ENCODE data around the gene COL15A1. TPM values are rescaled to one million over a fixed set of nuclear protein-coding genes. Genes with fewer than 3 reads are reported as not detected.

The COL15A1 gene
- total RNA-seq, 2 experiments from 2014 or later, result not detected

DNA sequence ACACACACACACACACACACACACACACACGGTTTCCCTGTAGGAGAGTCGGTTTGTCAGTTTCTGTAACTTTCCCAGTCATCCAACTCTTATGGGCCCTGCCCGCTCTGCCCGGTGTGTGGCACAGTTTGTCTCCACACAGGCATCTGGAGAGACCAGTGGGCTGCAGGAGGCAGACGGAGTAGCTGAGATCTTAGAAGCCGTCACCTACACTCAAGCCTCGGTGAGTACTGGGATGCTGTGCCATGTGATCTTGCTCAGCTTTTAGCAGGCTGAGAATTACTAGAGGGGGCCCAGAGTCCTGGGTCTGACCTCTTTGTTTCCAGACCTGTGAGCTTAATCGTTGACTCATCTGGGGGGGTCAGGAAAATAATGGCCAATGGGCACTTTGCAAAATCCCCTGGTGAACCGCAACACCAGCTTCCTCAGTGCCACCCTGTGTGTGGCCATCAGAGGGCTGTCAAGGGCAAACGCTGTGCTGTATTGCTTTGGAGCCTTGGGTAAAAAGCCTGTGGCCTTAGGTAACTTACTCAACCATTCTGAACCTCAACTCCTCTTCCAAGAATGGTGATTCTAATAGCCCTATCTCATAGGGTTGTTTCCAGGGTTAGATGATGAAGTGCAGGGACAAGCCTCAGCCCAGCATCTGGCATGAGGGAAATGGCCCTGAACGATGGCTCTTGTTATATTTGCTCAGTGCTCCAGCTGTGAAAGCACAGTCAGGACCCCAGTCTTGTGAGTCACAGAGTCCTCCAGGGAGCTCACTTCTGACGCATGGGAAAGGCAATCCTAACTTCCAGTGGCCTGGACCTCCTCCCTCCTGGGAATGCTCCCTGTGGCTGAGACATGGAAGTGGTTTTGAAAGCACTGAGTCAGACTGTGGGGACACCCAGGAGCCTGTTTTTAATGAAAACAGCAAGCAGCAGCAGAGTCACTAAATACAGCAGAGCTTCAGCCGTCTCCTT lies 45.6 kb downstream of the COL15A1 start:
- no peaks in the 10 kb centered on the region for H3K36me3 Mint-ChIP-seq (ENCODE audit: low read depth)
- ATAC-seq, result no peak
- no peak overlapping the region for H3K4me3 Mint-ChIP-seq
- DNase-seq, result no peak
- no peaks in the 10 kb centered on the region for H3K27me3 Mint-ChIP-seq
- POLR2A ChIA-PET, result no interaction called here
- intact Hi-C loops (cut with DNase I, micrococcal nuclease), result no loop called here
- CTCF ChIA-PET, result interaction anchor here (0.6 to 2.8 kb wide), 6 partner anchors 9 to 841 kb away, joined by 3 to 16 read pairs (median 4); no protein-coding TSS in a partner anchor
- H3K9me3 Mint-ChIP-seq (ENCODE audit: low read depth), result no peaks in the 10 kb centered on the region
- H3K27ac Mint-ChIP-seq, result no peak overlapping the region
- peaks cover 7% of the 10 kb centered on the region for H3K4me1 Mint-ChIP-seq

DNA sequence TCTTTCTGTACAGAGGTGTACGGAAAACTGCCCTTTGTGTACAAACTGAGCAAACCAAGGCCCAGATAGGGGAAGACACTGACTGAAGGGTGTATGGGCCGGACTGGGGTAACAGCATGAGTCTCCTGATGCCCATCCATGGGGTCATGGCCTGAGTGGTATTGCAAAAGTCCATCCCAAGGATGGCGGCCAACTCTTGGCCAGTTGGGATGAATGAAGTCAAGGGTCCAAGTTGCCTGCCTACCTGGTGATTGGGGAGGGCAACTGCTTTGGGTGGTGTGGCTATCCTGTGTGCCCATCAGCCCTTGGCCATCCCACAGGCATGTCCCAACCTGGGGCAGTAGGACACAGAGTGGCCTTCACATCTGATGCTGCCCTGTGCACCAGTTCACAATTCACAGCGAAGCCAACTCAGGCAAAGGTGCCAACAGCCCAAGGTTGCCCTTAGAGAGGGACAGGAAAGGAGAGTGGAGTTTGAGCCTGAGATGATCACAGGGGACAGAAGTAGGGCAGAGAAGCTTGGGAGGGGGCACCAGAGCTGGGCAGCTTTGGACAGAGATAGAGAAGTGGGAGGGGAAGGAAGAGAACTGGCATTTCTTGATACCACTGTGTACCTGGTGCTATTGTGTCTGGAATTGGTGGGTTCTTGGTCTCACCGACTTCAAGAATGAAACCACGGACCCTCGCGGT lies 46.6 kb downstream of the COL15A1 start:
- no peak overlapping the region for H3K27ac Mint-ChIP-seq
- H3K4me1 Mint-ChIP-seq, result peaks cover 7% of the 10 kb centered on the region
- ATAC-seq, result no peak
- POLR2A ChIA-PET, result no interaction called here
- no peaks in the 10 kb centered on the region for H3K27me3 Mint-ChIP-seq
- no peak overlapping the region for H3K4me3 Mint-ChIP-seq
- no peaks in the 10 kb centered on the region for H3K9me3 Mint-ChIP-seq (ENCODE audit: low read depth)
- CTCF ChIA-PET, result interaction anchor here (0.6 to 1.8 kb wide), 3 partner anchors 15 to 151 kb away, joined by 3 to 4 read pairs (median 4); no protein-coding TSS in a partner anchor
- no peaks in the 10 kb centered on the region for H3K36me3 Mint-ChIP-seq (ENCODE audit: low read depth)
- intact Hi-C loops (cut with DNase I, micrococcal nuclease), result loop anchor here in 1 of 2 experiments (10.0 kb wide), 1 partner anchor 56 kb away; no protein-coding TSS in a partner anchor
- no peak for DNase-seq

- ChIA-PET CTCF (interaction anchor here (1.2 to 1.7 kb wide), 4 partner anchors 17 to 149 kb away, joined by 4 to 9 read pairs (median 5); no protein-coding TSS in a partner anchor), POLR2A (no interaction called here)
- intact Hi-C loops (cut with DNase I, micrococcal nuclease), result loop anchor here in 1 of 2 experiments (10.0 kb wide), 1 partner anchor 57 kb away; no protein-coding TSS in a partner anchor
- no peak for DNase-seq
- ATAC-seq, result no peak
- H3K9me3 Mint-ChIP-seq (ENCODE audit: low read depth), result no peaks in the 10 kb centered on the region
- no peaks in the 10 kb centered on the region for H3K36me3 Mint-ChIP-seq (ENCODE audit: low read depth)
- H3K27ac Mint-ChIP-seq, result no peak overlapping the region
- H3K27me3 Mint-ChIP-seq, result no peaks in the 10 kb centered on the region
- H3K4me3 Mint-ChIP-seq, result no peak overlapping the region
- peaks cover 7% of the 10 kb centered on the region for H3K4me1 Mint-ChIP-seq
Observed at GRCh38 chr9:98992107-98992884, 48.6 kb downstream of the COL15A1 start.

DNA sequence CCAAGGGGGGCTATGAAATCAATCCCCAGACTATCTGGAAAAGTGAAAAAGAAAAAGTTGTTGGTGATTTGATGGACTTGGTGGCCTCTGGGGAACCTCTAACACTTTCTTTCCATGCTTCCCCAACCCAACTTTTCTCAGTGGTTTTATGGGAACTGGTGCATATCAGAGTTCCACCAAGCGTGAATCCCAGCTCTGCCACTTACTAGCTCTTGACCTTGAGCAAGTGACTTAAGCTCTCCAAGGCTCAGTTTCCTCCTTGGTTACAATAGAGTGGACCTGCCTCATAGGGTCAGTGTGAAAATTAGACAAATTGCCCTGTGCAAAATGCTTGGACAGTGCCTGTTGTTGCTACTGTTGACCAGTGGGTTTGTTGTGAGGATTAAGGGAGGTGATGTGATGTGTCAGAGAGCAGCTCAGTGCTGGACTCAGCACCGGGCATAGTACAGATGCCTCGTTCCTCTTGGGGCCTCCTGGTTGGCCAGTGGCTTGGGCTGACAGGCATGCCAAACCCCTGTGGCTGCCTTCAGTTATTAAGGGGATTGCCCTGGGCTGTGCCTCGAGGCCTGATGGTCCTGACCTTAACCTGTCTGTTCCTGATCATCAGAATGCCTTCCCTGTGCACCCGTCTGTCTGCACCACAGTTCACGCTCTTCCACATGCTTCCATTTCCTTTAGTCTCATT lies 49.3 kb downstream of the COL15A1 start:
- Mint-ChIP-seq H3K27ac (peak overlapping the region; percentile 87), H3K36me3 (ENCODE audit: low read depth) (no peaks in the 10 kb centered on the region), H3K4me1 (peaks cover 7% of the 10 kb centered on the region), H3K27me3 (no peaks in the 10 kb centered on the region), H3K9me3 (ENCODE audit: low read depth) (no peaks in the 10 kb centered on the region), H3K4me3 (no peak overlapping the region)
- CTCF ChIA-PET, result interaction anchor here (1.5 to 1.7 kb wide), 2 partner anchors 145 to 148 kb away, joined by 7 to 9 read pairs; no protein-coding TSS in a partner anchor
- ATAC-seq, result no peak
- DNase-seq, result no peak
- intact Hi-C loops (cut with DNase I, micrococcal nuclease), result loop anchor here in 1 of 2 experiments (10.0 kb wide), 1 partner anchor 58 kb away; no protein-coding TSS in a partner anchor
- POLR2A ChIA-PET, result no interaction called here

- ChIA-PET CTCF (interaction anchor here (0.8 to 1.7 kb wide), 3 partner anchors 145 to 175 kb away, joined by 3 to 9 read pairs (median 7); no protein-coding TSS in a partner anchor), POLR2A (no interaction called here)
- intact Hi-C loops (cut with DNase I, micrococcal nuclease), result loop anchor here in 1 of 2 experiments (10.0 kb wide), 1 partner anchor 59 kb away; no protein-coding TSS in a partner anchor
- Mint-ChIP-seq H3K36me3 (ENCODE audit: low read depth) (no peaks in the 10 kb centered on the region), H3K4me1 (peaks cover 7% of the 10 kb centered on the region), H3K4me3 (no peak overlapping the region), H3K27me3 (no peaks in the 10 kb centered on the region), H3K9me3 (ENCODE audit: low read depth) (no peaks in the 10 kb centered on the region), H3K27ac (peak overlapping the region; percentile 87)
- peak; percentile 93 for ATAC-seq
- DNase-seq, result peak; percentile 80
Observed at GRCh38 chr9:98993570-98993945, 49.9 kb downstream of the COL15A1 start.

DNA sequence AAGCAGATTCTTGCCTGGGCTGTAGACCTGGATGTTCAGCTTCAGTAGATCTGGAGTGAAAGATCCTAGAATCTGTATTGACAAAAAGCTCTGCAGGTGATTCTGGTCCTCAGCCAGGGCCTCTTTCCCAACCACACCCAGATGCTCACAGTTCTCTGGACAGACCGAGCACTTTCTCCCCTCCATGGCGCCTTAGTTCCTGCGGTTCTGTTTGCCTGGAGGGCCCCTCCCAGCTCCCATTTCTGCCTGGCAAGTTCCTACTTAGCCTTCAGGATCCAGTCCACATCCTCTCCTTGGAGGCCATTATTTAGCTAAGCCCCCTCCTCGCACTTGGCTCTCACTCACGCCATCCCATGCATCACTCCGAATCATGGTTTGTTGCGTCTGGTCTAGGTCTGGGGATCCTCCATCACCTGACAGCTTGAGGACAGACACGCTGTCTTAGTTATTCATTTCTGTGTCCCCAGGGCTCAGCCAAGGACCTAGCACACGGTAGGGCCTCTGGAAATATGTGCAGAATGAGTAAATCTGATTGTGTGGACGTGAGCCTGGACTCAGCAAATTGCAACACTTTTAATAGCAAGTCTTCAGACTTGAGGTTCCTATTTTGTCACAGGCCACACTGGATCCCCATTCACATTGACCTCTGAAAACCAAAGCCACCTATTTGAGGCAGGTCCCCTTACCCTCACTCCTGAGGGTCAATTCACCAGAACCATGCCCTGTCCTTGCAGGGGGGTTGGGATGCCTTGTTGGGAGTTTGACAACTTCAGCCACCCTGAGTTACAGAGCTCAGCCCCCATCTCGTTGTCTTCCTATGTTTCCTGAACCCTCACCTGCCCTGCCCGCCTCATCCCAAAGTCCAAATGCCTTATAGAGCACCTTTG lies 50.7 kb downstream of the COL15A1 start:
- ATAC-seq, result no peak

DNA sequence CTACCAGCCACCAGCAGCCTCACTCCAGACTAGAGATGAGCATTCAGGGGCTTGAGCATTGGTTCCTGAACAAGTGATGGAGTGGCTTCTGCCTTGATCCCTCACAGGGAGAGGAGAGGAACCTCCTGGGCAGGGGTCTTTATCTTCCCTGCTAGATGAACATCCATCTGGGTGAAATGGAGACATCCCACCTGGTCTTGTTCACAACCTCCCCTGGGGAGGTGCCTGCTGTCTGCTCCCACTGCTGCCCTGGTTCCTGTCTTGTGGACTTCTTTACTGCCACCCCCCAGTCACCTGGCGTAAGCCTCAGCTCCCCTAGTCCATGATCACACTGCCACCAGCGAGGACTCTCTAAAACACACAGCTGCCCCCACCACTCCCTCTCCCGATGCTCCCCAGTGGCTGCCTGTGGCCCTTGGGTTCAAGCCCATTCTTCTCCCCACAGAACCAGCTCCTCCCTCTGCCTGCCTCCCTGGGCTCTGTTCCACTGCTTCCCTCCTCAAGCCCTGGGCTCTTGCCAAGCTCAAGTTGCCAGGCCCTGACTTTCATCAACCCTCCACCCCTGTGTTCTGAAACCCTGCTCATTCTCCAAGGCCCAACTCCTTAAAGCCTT lies 51.5 kb downstream of the COL15A1 start:
- H3K4me1 Mint-ChIP-seq, result peaks cover 7% of the 10 kb centered on the region

More for the DNA sequence above, 50.7 kb downstream of the COL15A1 start:
- intact Hi-C loops (cut with DNase I, micrococcal nuclease), result loop anchor here in 1 of 2 experiments (10.0 kb wide), 1 partner anchor 60 kb away; no protein-coding TSS in a partner anchor
- H3K27ac Mint-ChIP-seq, result no peak overlapping the region
- DNase-seq, result no peak
- ChIA-PET CTCF (interaction anchor here (0.8 to 5.4 kb wide), 5 partner anchors 16 to 174 kb away, joined by 3 to 33 read pairs (median 7); no protein-coding TSS in a partner anchor), POLR2A (no interaction called here)
- H3K27me3 Mint-ChIP-seq, result no peaks in the 10 kb centered on the region
- H3K36me3 Mint-ChIP-seq (ENCODE audit: low read depth), result no peaks in the 10 kb centered on the region
- H3K4me3 Mint-ChIP-seq, result no peak overlapping the region
- H3K9me3 Mint-ChIP-seq (ENCODE audit: low read depth), result no peaks in the 10 kb centered on the region
- H3K4me1 Mint-ChIP-seq, result peaks cover 7% of the 10 kb centered on the region

DNA sequence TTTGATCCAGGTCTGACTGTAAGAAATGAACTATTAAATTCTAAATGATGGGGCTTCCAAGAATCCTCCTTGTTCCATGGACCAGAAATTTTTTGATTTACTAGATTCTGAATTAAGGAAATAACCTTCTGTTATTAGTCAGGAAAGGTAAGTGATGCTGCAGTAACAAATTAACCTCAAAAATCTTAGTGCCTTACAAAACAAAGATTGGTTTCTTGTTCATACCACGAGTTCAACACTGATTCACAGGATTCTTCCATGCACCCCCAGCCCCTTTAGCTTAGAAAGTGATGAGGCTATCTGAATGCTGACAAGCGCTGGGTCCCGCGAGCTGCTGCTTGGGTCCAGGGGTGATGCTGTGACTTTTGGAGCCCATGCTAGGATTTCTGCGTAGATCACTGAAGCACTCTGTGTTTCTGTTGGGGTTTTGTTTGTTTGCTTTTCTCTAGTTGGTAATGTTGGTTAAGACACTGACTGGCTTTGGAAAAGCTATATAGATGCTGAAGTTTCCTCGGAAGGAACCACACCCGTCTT lies 52.3 kb downstream of the COL15A1 start:
- Mint-ChIP-seq H3K27ac (no peak overlapping the region), H3K4me1 (peaks cover 15% of the 10 kb centered on the region), H3K27me3 (no peaks in the 10 kb centered on the region), H3K9me3 (ENCODE audit: low read depth) (no peaks in the 10 kb centered on the region), H3K36me3 (ENCODE audit: low read depth) (no peaks in the 10 kb centered on the region), H3K4me3 (no peak overlapping the region)
- ChIA-PET CTCF (interaction anchor here (0.6 to 8.4 kb wide), 12 partner anchors 17 to 863 kb away, joined by 3 to 122 read pairs (median 4); no protein-coding TSS in a partner anchor), POLR2A (no interaction called here)
- DNase-seq (no peak), ATAC-seq (no peak)
- intact Hi-C loops (cut with DNase I, micrococcal nuclease), result loop anchor here in 1 of 2 experiments (10.0 kb wide), 1 partner anchor 61 kb away; no protein-coding TSS in a partner anchor

More for the DNA sequence above, 51.5 kb downstream of the COL15A1 start:
- ATAC-seq (no peak), DNase-seq (no peak)
- CTCF ChIA-PET, result interaction anchor here (1.2 to 5.4 kb wide), 5 partner anchors 17 to 189 kb away, joined by 3 to 33 read pairs (median 5); no protein-coding TSS in a partner anchor
- H3K9me3 Mint-ChIP-seq (ENCODE audit: low read depth), result no peaks in the 10 kb centered on the region
- no peaks in the 10 kb centered on the region for H3K27me3 Mint-ChIP-seq
- intact Hi-C loops (cut with DNase I, micrococcal nuclease), result loop anchor here in 1 of 2 experiments (10.0 kb wide), 1 partner anchor 60 kb away; no protein-coding TSS in a partner anchor
- no peak overlapping the region for H3K4me3 Mint-ChIP-seq
- H3K27ac Mint-ChIP-seq, result no peak overlapping the region
- H3K36me3 Mint-ChIP-seq (ENCODE audit: low read depth), result no peaks in the 10 kb centered on the region
- POLR2A ChIA-PET, result no interaction called here

GRCh38 chr9:98997604-98998003 lies 53.9 kb downstream of the COL15A1 start:
- Mint-ChIP-seq H3K9me3 (ENCODE audit: low read depth) (no peaks in the 10 kb centered on the region), H3K27ac (no peak overlapping the region), H3K4me1 (peaks cover 22% of the 10 kb centered on the region), H3K36me3 (ENCODE audit: low read depth) (no peaks in the 10 kb centered on the region), H3K27me3 (no peaks in the 10 kb centered on the region), H3K4me3 (no peak overlapping the region)
- ATAC-seq (no peak), DNase-seq (no peak)
- intact Hi-C loops (cut with DNase I, micrococcal nuclease), result loop anchor here (1.0 to 10.0 kb wide), 3 partner anchors 23 to 191 kb away; no protein-coding TSS in a partner anchor
- ChIA-PET POLR2A (interaction anchor here (0.6 kb wide), 1 partner anchor 10 kb away, joined by 3 read pairs; no protein-coding TSS in a partner anchor), CTCF (interaction anchor here (0.5 to 8.4 kb wide), 19 partner anchors 9 to 191 kb away, joined by 3 to 122 read pairs (median 5); no protein-coding TSS in a partner anchor)

Measured in activated CD4-positive, alpha-beta T cell treated with anti-CD3 and anti-CD28 coated beads for 36 hours (primary cell).